ENCODE measurements around the gene ANXA7.
"Not testable (repeated sequence)": the region's sequence is repeated elsewhere in the genome, so short reads cannot be mapped to it uniquely, and the experiment has no call there.

ANXA7 gene

GRCh38 chr10:73332379-73332778, 81.5 kb downstream of the ANXA7 start:
- no peak overlapping the region for H3K27ac Mint-ChIP-seq
- no peaks in the 10 kb centered on the region for H3K27me3 Mint-ChIP-seq (ENCODE audit: low read depth)
- H3K4me3 Mint-ChIP-seq = no peak overlapping the region
- no peaks in the 10 kb centered on the region for H3K9me3 Mint-ChIP-seq
- no peaks in the 10 kb centered on the region for H3K36me3 Mint-ChIP-seq (ENCODE audit: low read depth)
- no peaks in the 10 kb centered on the region for H3K4me1 Mint-ChIP-seq
- no peak for TF ChIP-seq CTCF (IDR thresholded peaks at IDR 0.05; ENCODE audit: unreplicated experiment in 3 of 3)

GRCh38 chr10:73328523-73328922, 85.3 kb downstream of the ANXA7 start:
- not testable (repeated sequence) for H3K4me1 Mint-ChIP-seq; H3K9me3 Mint-ChIP-seq; H3K4me3 Mint-ChIP-seq; H3K27me3 Mint-ChIP-seq (ENCODE audit: low read depth); H3K27ac Mint-ChIP-seq; H3K36me3 Mint-ChIP-seq (ENCODE audit: low read depth)

- H3K4me1 Mint-ChIP-seq; H3K27me3 Mint-ChIP-seq (ENCODE audit: low read depth); H3K4me3 Mint-ChIP-seq; H3K27ac Mint-ChIP-seq: not testable (repeated sequence)
- H3K9me3 Mint-ChIP-seq = peaks cover 17% of the 10 kb centered on the region
- H3K36me3 Mint-ChIP-seq (ENCODE audit: low read depth) = peaks cover 13% of the 10 kb centered on the region
Measured at GRCh38 chr10:73325290-73325689, 88.6 kb downstream of the ANXA7 start.
